CD4-positive, alpha-beta T cell treated with Interleukin-6 at 100 ng/mL for 8 hours (primary cell): ENCODE data around the gene FDXACB1.
A peak's percentile ranks its signal among the peaks of the same experiment; 100 is the strongest.
"Not testable (repeated sequence)": the region's sequence is repeated elsewhere in the genome, so short reads cannot be mapped to it uniquely, and the experiment has no call there.

Experiments
- DNase-seq: peaks from one replicate; pipeline ENCODE4 v3.0.0-alpha.2; 2020; ENCODE audit warnings: mixed read lengths, low spot score

The FDXACB1 gene

DNA sequence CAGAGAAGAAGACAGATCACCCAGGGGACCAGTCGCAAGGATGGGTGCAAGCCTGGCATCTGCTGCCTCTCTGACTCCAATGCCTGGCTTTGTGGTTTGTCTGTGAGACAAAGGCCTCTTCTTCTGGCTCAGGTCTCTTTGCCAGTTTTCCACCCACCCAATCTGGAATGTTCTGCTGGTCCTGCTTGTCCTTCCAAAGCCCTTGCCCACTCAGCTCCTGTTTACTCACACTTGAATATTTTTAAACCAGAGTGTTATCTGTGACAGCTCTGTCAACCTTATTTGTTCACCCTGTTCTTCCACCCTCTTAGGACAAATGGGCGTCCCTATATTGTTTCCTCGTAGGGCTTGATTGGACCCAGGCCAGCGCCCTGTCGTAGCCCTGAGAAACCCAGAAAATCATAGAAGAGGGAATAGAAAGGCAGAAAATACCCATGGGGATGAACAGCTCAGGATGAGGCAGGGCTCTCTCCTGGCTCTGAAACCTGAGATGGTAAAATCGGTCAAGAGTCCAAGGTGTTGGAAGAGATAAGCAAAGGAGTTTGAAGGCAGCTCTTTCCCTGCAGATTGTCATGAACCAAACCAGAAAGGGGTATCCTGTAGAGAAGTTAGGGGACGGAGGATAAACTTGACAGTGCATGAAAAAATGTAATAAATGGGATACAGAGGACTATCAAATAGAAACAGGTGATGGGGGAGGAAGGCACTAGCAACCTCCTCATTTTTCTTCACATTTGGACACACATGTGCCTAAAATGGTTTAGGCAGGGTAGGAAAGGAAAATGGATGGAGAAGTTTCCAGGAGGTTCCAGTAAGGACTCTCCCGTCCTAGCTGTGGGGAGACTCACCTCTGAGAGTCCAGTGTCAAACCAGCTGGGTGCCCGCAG, 32.0 kb upstream of the FDXACB1 start:
- DNase-seq, result no peak

DNA sequence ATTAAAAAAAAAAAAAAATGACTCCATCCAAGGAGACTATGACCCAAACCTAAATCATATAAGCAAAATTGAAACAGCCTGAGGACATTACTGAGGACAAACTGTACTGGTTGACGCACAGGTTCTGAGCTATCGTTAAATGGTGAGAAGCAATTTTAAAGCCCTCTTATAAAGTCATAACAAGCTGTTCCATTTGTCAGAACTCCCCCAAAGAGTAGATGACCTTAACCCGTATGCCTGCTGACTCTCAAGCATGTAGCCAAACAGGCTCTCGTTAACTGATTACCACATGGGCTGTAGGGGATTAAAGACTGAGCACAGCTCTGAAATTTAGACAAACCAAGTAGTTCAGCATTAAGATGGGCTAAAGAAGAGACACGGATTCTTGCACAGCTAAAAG, 30.4 kb upstream of the FDXACB1 start:
- DNase-seq, result no peak

DNA sequence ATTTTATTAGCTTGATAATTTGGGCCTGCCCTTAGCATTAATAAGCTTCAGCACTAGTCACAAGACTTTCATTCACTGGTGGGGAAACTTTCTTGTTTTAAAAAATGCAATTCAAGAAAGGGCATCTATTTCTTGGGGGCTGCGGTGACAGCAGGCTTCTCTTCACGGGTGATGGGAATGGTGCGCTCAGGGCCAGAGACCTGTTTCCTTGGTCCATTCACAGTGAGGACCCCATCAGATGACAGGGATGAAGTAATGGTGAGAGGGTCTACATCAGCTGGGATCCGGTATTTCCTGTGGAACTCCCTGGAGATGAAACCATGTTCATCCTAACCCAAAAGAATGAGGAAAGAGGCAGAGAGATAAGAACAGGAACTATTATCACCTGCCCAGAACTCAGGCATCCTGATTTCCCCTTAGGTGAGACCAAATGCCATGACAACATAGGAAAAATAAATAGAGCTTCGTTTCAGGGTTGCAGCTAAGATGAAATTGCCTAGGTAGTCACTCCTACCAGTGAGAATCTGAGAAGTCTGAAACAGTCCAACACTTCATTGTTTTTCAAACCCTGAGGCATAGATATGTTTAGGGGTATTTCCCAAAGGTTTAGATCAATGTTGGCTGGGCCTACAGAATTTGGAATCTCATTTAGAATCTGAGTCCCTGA, 29.8 kb upstream of the FDXACB1 start:
- DNase-seq, result no peak

DNA sequence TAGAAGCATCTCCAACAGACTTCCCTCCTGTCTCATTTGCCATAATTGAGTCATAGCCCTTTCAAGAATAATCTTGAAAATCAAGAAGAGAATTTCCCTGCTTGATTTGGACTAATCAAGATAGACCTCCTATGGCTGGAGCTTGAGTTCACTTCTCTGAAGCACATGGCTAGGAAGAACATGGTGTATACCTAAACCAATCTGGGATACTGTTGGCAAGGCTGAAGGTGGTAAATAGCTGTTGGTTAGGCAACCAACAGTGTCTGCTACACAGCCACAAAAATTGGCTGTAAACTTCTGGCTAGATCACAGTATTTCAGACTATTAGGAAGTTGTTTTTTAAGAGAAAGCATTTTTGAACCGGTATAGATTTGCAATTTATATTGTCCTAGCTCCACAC, 27.7 kb upstream of the FDXACB1 start:
- DNase-seq, result no peak

DNA sequence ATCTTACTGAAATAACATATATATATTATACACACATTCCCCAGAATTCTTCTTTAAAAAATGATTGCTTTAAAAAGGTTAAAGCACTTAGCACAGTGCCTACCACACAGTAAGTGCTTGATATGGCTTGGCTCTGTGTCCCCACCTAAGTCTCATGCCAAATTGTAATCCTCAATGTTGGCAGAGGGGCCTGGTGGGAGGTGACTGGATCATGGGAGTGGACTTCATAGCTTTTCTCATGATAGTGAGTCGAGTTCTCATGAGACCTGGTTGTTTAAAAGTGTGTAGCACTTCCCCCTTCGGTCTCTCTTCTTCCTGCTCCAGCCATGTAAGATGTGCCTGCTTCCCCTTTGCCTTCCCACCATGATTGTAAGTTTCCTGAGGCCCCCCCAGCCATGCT, 26.4 kb upstream of the FDXACB1 start:
- DNase-seq, result no peak

GRCh38 chr11:111886844-111887243, 7.9 kb upstream of the FDXACB1 start:
- no peak for DNase-seq

DNA sequence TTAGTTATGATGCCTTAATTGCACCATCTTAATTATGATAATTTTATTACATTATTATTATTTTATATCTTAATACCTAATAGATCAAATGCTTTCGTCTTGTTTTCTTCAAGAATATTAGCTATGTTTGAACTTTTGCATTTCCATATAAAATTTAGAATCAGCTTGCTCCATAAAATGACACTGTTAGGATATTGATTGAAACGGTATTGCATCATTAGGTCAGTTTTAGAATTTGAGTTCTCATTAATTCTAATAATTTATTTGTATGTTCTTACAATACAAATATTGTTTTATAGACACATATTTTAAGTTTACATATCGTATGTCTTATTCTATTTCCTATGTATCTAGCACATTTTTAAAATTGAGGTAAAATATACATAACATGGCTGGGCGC, 7.1 kb upstream of the FDXACB1 start:
- no peak for DNase-seq

GRCh38 chr11:111885053-111885452, 6.1 kb upstream of the FDXACB1 start:
- not testable (repeated sequence) for DNase-seq

DNA sequence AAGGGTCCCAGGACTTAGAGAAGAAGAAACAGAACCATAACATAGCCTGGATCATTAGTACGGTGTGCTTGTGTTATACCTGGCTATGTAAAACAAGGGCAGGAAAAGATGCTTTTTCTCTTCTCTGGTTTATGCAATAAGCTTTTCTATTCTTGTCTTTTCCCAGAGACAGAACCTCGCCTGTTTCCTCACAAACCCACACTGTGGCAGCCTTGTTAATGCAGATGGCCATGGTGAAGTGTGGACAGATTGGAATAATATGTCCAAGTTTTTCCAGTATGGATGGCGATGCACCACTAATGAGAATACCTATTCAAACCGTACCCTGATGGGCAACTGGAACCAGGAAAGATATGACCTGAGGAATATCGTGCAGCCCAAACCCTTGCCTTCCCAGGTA, 3.2 kb upstream of the FDXACB1 start:
- no peak for DNase-seq

GRCh38 chr11:111879637-111879960, 634 bp upstream of the FDXACB1 start:
- DNase-seq, result no peak

- DNase-seq, result no peak
Measured at GRCh38 chr11:111878385-111878848, 548 bp downstream of the FDXACB1 start.

GRCh38 chr11:111871693-111872161, 7.2 kb downstream of the FDXACB1 start:
- DNase-seq, result no peak

GRCh38 chr11:111870886-111871692, 7.9 kb downstream of the FDXACB1 start, which contains the start of gene ALG9:
Gene ALG9 (minus strand): TSS chr11:111871581. CDS start chr11:111871482, 99 bp downstream.
- peak; percentile 80 for DNase-seq

DNA sequence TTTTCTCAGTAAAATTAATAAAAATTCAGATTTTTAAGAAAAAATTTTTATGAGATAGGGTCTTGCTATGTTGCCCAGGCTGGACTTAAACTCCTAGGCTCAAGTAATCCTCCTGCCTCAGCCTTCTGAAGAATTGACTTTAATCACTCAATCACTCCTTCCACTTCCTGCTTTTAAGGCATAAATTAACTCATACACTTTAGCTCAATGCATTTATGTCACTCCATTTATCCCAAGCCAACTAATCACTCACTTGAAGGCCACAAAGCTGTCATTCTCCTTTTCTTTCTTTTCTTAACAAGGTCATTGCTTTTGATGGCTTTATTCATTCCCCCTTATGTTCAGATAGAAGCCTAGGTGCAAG, 8.5 kb downstream of the FDXACB1 start:
- DNase-seq, result no peak

GRCh38 chr11:111870113-111870512, 8.9 kb downstream of the FDXACB1 start:
- DNase-seq, result no peak

DNA sequence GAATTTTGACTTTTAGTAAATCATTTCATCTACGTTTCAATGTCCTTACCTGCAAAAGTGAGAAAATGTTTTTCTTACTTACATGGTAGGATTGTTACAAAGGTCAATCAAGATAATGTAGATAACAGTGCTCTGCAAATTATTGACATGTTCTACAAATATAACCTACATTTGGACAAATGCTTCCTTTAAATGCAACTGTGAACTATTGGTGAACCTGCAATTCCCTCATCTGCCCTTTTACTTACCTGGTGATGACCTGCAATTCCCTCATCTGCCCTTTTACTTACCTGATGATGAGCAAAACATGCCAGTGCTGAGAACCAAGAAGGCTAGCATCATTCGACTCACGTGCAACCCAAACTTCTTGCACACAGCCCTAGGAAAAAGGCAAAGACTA, 18.7 kb downstream of the FDXACB1 start:
- no peak for DNase-seq

- no peak for DNase-seq
Measured at GRCh38 chr11:111855506-111855905, 23.5 kb downstream of the FDXACB1 start.

DNA sequence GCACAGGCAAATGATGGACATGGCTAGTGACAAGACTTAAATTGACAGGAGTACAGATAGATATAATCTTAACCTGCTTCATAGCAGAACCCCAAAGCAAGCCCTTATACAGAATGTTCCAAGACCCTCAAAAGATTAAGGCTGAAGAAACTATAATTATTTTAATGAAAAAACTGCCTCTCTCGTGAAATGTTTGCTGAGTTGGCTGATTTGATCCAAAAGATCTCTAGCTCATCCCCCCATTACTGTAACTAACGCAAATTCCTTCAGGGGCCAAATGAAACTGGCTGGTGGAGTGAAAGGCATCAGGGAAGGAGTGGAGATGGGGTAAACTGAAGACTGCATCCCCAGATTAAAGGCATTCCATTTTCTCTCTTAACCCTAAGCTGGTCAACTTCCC, 26.9 kb downstream of the FDXACB1 start:
- no peak for DNase-seq

- DNase-seq, result no peak
Measured at GRCh38 chr11:111851636-111852035, 27.3 kb downstream of the FDXACB1 start.

DNA sequence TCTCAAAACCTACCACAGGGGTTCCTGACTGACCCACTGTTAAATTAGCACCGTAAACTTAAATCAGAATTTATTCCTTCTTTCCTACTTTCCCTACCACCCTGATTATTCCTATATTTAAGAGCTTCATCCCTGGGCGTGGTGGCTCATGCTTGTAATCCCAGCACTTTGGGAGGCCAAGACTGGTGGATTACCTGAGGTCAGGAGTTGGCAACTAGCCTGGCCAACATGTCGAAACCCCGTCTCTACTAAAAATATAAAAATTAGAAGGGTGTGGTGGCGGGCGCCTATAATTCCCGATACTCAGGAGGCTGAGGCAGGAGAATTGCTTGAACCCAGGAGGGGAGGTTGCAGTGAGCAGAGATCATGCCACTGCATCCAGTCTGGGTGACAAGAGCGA, 27.9 kb downstream of the FDXACB1 start:
- DNase-seq, result no peak

- no peak for DNase-seq
Measured at GRCh38 chr11:111849631-111850030, 29.3 kb downstream of the FDXACB1 start.

- no peak for DNase-seq
Measured at GRCh38 chr11:111846636-111847035, 32.3 kb downstream of the FDXACB1 start.

- DNase-seq, result no peak
Measured at GRCh38 chr11:111846063-111846462, 32.9 kb downstream of the FDXACB1 start.
